HepG2 (cell line): Measurements from ENCODE around the gene SEMA4B. TPM values are rescaled to one million over a fixed set of nuclear protein-coding genes. Genes with fewer than 3 reads are reported as not detected.

Source experiments
- ELF4 ChIP-seq: sonication (generic); formaldehyde crosslinking; IDR thresholded peaks from 2 replicates; pipeline ENCODE4 v1.5.0; 2020; ENCODE audit warnings: missing genetic modification reagents, mild to moderate bottlenecking, moderate library complexity, borderline replicate concordance
- ERF ChIP-seq: IDR thresholded peaks from 2 replicates; pipeline ENCODE4 v1.6.1; 2018; ENCODE audit warnings: missing biosample characterization, missing genetic modification reagents
- FOXC1 ChIP-seq: sonication (generic); formaldehyde crosslinking; IDR thresholded peaks from 2 replicates; pipeline ENCODE4 v1.8.0; 2022; ENCODE audit warnings: mild to moderate bottlenecking, missing genetic modification reagents, borderline replicate concordance
- FOXO1 ChIP-seq: sonication (generic); formaldehyde crosslinking; IDR thresholded peaks from 2 replicates; pipeline ENCODE4 v1.4.0; 2020; ENCODE audit warnings: missing genetic modification reagents
- NFKBIZ ChIP-seq: IDR thresholded peaks from 2 replicates; pipeline ENCODE4 v1.6.1; 2018; ENCODE audit warnings: missing genetic modification reagents, missing compliant biosample characterization
- SP5 ChIP-seq: IDR thresholded peaks from 2 replicates; pipeline ENCODE4 v1.6.1; 2016; ENCODE audit warnings: low read depth, borderline replicate concordance
- TGIF2 ChIP-seq: IDR thresholded peaks from 2 replicates; pipeline ENCODE4 v1.6.1; 2016; ENCODE audit warnings: control low read depth, missing compliant biosample characterization
- ZFY ChIP-seq: sonication (generic); formaldehyde crosslinking; IDR thresholded peaks from 2 replicates; pipeline ENCODE4 v1.4.0; 2020; ENCODE audit warnings: missing genetic modification reagents
- ZMAT3 ChIP-seq: sonication (generic); formaldehyde crosslinking; conservative IDR thresholded peaks from 2 replicates; pipeline ENCODE4 v1.7.0; 2021; ENCODE audit warnings: missing genetic modification reagents
- ZNF230 ChIP-seq: sonication (generic); formaldehyde crosslinking; IDR thresholded peaks from 2 replicates; pipeline ENCODE4 v1.4.0; 2020; ENCODE audit warnings: mild to moderate bottlenecking, missing genetic modification reagents
- ZNF30 ChIP-seq: sonication (generic); formaldehyde crosslinking; IDR thresholded peaks from 2 replicates; pipeline ENCODE4 v1.5.0; 2020; ENCODE audit warnings: mild to moderate bottlenecking, missing genetic modification reagents
- ZNF430 ChIP-seq: sonication (generic); formaldehyde crosslinking; IDR thresholded peaks from 2 replicates; pipeline ENCODE4 v1.9.0; 2021; ENCODE audit warnings: mild to moderate bottlenecking, missing genetic modification reagents
- polyA plus RNA-seq, 8 experiments: library from polyadenylated mRNA; depleted of rRNA in 3 of 8; stranded (reverse) in 7 of 8; unstranded in 1 of 8; fragments of >200 nt; fragmentation: Illumina TruSeq in 4 of 8; extraction: Trizol in 4 of 8; gene quantifications; 2 replicates each; pipeline versions ENCODE4 v1.2.1 to v1.2.3, GENCODE V29; 2011 to 2016; ENCODE audit warnings: low read depth in 4 of 8, missing spikeins in 1 of 8, mixed read lengths in 1 of 8; ENCODE audit not compliant: insufficient read depth in 1 of 8
- total RNA-seq, 5 experiments: library from RNA; depleted of rRNA; stranded (reverse); fragments of >200 nt; fragmentation: Illumina TruSeq; extraction: Trizol; gene quantifications; 2 replicates each; pipeline ENCODE4 v1.2.3, GENCODE V29; 2016; ENCODE audit warnings: low read depth in 1 of 5
- TF ChIP-seq, protein P1 (sequence below): sonication (generic); formaldehyde crosslinking; IDR thresholded peaks from 2 replicates; pipeline ENCODE4 v1.5.1; 2020; ENCODE audit warnings: missing genetic modification reagents, mild to moderate bottlenecking, borderline replicate concordance
- TF ChIP-seq, protein P2 (sequence below): sonication (generic); formaldehyde crosslinking; IDR thresholded peaks from 2 replicates; pipeline ENCODE4 v1.4.0; 2020; ENCODE audit warnings: missing genetic modification reagents, low read depth, mild to moderate bottlenecking, borderline replicate concordance
- TF ChIP-seq, protein P3 (sequence below): IDR thresholded peaks from 2 replicates; pipeline ENCODE4 v1.6.1; 2018; ENCODE audit warnings: missing genetic modification reagents, mild to moderate bottlenecking, missing compliant biosample characterization
- TF ChIP-seq, protein P4 (sequence below): sonication (generic); formaldehyde crosslinking; IDR thresholded peaks from 2 replicates; pipeline ENCODE4 v1.5.0; 2020; ENCODE audit warnings: mild to moderate bottlenecking, missing genetic modification reagents
- TF ChIP-seq, protein P5 (sequence below): sonication (generic); formaldehyde crosslinking; IDR thresholded peaks from 2 replicates; pipeline ENCODE4 v1.4.0; 2020; ENCODE audit warnings: missing genetic modification reagents
- TF ChIP-seq, protein P6 (sequence below): sonication (generic); formaldehyde crosslinking; IDR thresholded peaks from 2 replicates; pipeline ENCODE4 v1.4.0; 2020; ENCODE audit warnings: mild to moderate bottlenecking, missing genetic modification reagents

SEMA4B gene
- total and polyA plus RNA-seq, 2 of the 13 experiments (the other 11 are each of a cell fraction or from before 2014, with no cell fraction given): 2.1 to 17.0 TPM

DNA sequence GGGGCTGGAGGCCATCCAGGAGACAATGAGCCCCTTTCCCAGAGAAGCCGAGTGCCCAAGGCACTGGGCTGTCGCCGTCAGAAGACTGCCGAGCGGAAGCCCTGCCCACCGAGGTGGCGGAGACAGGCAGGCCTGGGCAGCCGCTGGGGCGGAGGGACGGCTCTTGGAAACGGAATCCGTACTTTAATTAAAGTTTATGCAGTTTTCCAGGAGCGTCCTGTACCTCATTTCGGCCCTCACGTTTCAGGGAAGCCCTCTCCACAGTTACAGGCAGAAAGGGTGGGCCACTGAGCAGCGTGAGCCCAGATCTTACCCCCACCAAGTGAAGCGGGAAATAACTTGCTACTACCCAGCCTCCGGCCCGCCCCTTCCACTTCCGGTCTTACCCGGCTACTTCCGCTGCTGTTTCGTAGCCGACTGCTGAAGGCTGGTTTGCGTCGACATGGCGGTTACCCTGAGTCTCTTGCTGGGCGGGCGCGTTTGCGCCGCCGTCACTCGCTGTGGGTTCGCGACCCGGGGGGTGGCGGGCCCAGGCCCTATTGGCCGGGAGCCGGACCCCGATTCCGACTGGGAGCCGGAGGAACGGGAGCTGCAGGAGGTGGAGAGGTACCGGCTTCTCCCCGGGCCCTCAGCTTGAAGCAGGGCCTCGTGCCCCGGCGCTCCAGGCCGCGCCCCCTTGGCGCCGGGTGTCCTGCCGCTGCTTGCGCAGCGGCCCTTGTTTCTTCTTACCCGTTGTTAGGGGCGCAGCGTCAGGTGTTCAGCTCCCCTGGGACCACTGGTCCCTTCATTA lies 64.3 kb downstream of the SEMA4B start, which contains the start of gene NGRN (continued):
- peak; percentile 64 for TF ChIP-seq SP5 (CRISPR knock-in tag)
- TF ChIP-seq FOXO1 (CRISPR knock-in tag): peak; percentile 35; the same call in 1 of the 2 replicates
- TF ChIP-seq, protein P1, sequence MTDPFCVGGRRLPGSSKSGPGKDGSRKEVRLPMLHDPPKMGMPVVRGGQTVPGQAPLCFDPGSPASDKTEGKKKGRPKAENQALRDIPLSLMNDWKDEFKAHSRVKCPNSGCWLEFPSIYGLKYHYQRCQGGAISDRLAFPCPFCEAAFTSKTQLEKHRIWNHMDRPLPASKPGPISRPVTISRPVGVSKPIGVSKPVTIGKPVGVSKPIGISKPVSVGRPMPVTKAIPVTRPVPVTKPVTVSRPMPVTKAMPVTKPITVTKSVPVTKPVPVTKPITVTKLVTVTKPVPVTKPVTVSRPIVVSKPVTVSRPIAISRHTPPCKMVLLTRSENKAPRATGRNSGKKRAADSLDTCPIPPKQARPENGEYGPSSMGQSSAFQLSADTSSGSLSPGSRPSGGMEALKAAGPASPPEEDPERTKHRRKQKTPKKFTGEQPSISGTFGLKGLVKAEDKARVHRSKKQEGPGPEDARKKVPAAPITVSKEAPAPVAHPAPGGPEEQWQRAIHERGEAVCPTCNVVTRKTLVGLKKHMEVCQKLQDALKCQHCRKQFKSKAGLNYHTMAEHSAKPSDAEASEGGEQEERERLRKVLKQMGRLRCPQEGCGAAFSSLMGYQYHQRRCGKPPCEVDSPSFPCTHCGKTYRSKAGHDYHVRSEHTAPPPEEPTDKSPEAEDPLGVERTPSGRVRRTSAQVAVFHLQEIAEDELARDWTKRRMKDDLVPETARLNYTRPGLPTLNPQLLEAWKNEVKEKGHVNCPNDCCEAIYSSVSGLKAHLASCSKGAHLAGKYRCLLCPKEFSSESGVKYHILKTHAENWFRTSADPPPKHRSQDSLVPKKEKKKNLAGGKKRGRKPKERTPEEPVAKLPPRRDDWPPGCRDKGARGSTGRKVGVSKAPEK (CRISPR knock-in tag): 0 out of 2 replicates have a peak, but pooled peaks have one; percentile 24
- peak; percentile 94 for TF ChIP-seq ZNF430 (CRISPR knock-in tag)
- TF ChIP-seq ZFY (CRISPR knock-in tag): peak; percentile 96
- TF ChIP-seq, protein P2, sequence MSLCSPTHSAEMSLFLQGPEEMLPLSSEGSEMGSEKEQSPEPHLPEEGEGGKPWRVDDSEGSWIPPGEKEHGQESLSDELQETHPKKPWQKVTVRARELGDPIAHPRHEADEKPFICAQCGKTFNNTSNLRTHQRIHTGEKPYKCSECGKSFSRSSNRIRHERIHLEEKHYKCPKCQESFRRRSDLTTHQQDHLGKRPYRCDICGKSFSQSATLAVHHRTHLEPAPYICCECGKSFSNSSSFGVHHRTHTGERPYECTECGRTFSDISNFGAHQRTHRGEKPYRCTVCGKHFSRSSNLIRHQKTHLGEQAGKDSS (CRISPR knock-in tag): 0 out of 2 replicates have a peak, but pooled peaks have one; percentile 78
- peak; percentile 72 for TF ChIP-seq FOXC1 (CRISPR knock-in tag)
- TF ChIP-seq, protein P3, sequence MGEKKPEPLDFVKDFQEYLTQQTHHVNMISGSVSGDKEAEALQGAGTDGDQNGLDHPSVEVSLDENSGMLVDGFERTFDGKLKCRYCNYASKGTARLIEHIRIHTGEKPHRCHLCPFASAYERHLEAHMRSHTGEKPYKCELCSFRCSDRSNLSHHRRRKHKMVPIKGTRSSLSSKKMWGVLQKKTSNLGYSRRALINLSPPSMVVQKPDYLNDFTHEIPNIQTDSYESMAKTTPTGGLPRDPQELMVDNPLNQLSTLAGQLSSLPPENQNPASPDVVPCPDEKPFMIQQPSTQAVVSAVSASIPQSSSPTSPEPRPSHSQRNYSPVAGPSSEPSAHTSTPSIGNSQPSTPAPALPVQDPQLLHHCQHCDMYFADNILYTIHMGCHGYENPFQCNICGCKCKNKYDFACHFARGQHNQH (CRISPR knock-in tag): peak; percentile 52; the same call in 1 of the 2 replicates
- peak; percentile 85; the same call in 1 of the 2 replicates for TF ChIP-seq ZNF230 (CRISPR knock-in tag)
- TF ChIP-seq ELF4 (CRISPR knock-in tag): peak; percentile 72
- TF ChIP-seq ZMAT3 (CRISPR knock-in tag): peak; percentile 31; the same call in 1 of the 2 replicates
- TF ChIP-seq, protein P4, sequence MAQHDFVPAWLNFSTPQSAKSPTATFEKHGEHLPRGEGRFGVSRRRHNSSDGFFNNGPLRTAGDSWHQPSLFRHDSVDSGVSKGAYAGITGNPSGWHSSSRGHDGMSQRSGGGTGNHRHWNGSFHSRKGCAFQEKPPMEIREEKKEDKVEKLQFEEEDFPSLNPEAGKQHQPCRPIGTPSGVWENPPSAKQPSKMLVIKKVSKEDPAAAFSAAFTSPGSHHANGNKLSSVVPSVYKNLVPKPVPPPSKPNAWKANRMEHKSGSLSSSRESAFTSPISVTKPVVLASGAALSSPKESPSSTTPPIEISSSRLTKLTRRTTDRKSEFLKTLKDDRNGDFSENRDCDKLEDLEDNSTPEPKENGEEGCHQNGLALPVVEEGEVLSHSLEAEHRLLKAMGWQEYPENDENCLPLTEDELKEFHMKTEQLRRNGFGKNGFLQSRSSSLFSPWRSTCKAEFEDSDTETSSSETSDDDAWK: no peak
- TF ChIP-seq, protein P5, sequence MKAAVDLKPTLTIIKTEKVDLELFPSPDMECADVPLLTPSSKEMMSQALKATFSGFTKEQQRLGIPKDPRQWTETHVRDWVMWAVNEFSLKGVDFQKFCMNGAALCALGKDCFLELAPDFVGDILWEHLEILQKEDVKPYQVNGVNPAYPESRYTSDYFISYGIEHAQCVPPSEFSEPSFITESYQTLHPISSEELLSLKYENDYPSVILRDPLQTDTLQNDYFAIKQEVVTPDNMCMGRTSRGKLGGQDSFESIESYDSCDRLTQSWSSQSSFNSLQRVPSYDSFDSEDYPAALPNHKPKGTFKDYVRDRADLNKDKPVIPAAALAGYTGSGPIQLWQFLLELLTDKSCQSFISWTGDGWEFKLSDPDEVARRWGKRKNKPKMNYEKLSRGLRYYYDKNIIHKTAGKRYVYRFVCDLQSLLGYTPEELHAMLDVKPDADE: peak; percentile 35; the same call in 1 of the 2 replicates
- TF ChIP-seq TGIF2 (CRISPR knock-in tag): peak; percentile 75
- 0 out of 2 replicates have a peak, but pooled peaks have one; percentile 20 for TF ChIP-seq ZNF30 (CRISPR knock-in tag)
- TF ChIP-seq, protein P6, sequence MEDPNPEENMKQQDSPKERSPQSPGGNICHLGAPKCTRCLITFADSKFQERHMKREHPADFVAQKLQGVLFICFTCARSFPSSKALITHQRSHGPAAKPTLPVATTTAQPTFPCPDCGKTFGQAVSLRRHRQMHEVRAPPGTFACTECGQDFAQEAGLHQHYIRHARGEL: no peak
- peak; percentile 86 for TF ChIP-seq NFKBIZ
- peak; percentile 95 for TF ChIP-seq ERF
